Spleen (tissue), 11 donors: ENCODE data around the gene AGBL3. TPM values are rescaled to one million over a fixed set of nuclear protein-coding genes. Genes with fewer than 3 reads are reported as not detected.

Experiments used
- DNase-seq: peaks from one replicate; pipeline ENCODE4 v3.0.0-alpha.2; 2020
- H3K27ac ChIP-seq, 8 donors: fragments of 200-600 bp; sonication (generic) in 7 of 8; 1 replicate in 4 of 8; 2 replicates in 4 of 8; pipeline versions ENCODE4 v1.5.0 to v1.8.0; 2016 to 2021; ENCODE audit warnings: inconsistent platforms in 4 of 8, mild to moderate bottlenecking in 4 of 8, moderate library complexity in 1 of 8
- H3K27me3 ChIP-seq, 7 donors: fragments of 200-600 bp; sonication (generic) in 6 of 7; replicated peaks in 1 of 7; 1 replicate in 4 of 7; 2 replicates in 3 of 7; pipeline versions ENCODE4 v1.5.0 to v1.8.0; 2016 to 2021; ENCODE audit warnings: inconsistent platforms in 3 of 7, mild to moderate bottlenecking in 1 of 7
- H3K36me3 ChIP-seq, 6 donors: fragments of 200-600 bp; sonication (generic) in 5 of 6; 1 replicate in 4 of 6; 2 replicates in 2 of 6; pipeline versions ENCODE4 v1.5.0 to v1.8.0; 2016 to 2021; ENCODE audit warnings: inconsistent platforms in 2 of 6
- H3K4me1 ChIP-seq, 6 donors: fragments of 200-600 bp; sonication (generic) in 5 of 6; 1 replicate in 3 of 6; 2 replicates in 3 of 6; pipeline versions ENCODE4 v1.5.0 to v1.8.0; 2016 to 2021; ENCODE audit warnings: inconsistent platforms in 3 of 6
- H3K4me3 ChIP-seq, 8 donors: fragments of 200-600 bp; sonication (generic) in 7 of 8; 1 replicate in 4 of 8; 2 replicates in 4 of 8; pipeline versions ENCODE4 v1.5.0 to v1.8.0; 2016 to 2021; ENCODE audit warnings: inconsistent platforms in 4 of 8, mild to moderate bottlenecking in 4 of 8, moderate library complexity in 2 of 8
- H3K9me3 ChIP-seq, 8 donors: fragments of 200-600 bp; sonication (generic) in 7 of 8; 1 replicate in 4 of 8; 2 replicates in 4 of 8; pipeline versions ENCODE4 v1.5.0 to v1.8.0; 2016 to 2021; ENCODE audit warnings: inconsistent platforms in 4 of 8
- POLR2A ChIP-seq, 3 donors: fragments of 450-650 bp; IDR thresholded peaks; one replicate each; pipeline ENCODE4 v1.5.1; 2017; ENCODE audit warnings: antibody characterized with exemption in 3 of 3, mild to moderate bottlenecking in 1 of 3
- POLR2AphosphoS5 ChIP-seq, 3 donors: sonication (generic); formaldehyde crosslinking; IDR thresholded peaks; one replicate each; pipeline ENCODE4 v1.5.1; 2017; ENCODE audit warnings: antibody characterized with exemption in 3 of 3
- WGBS, 5 donors: extraction: QIAGEN DNeasy Blood & Tissue Kit in 3 of 5; methylation state at CpG; one replicate each; pipeline versions ENCODE4 v1.1.5 to v1.1.7; 2013 to 2018; 5-methylcytosine and 5-hydroxymethylcytosine counted together
- intact Hi-C: fragments of 100-400 bp; cut with DNase I; formaldehyde crosslinking; loops from one replicate; pipeline ENCODE4 v1.15.0; 2023; ENCODE audit warnings: low total_unique reads
- polyA plus RNA-seq, 3 donors: library from polyadenylated mRNA; stranded (reverse); fragments of 200-250 nt; gene quantifications; one replicate each; pipeline ENCODE4 v1.2.1, GENCODE V29; 2013
- total RNA-seq, 7 donors: library from RNA; depleted of rRNA in 3 of 7; stranded (reverse); fragments of >200 nt in 3 of 7; fragmentation: NEBNext Ultra II Directional in 4 of 7; extraction: Animal tissue kit (Norgen Biotek cat#: 25700) in 4 of 7; gene quantifications; one replicate each; pipeline versions ENCODE4 v1.1.0 to v1.2.1, GENCODE V29; 2016 to 2021
- TF ChIP-seq, protein P1 (sequence below), 11 experiments: fragments of 200-600 bp in 7 of 11; fragments of 450-650 bp in 4 of 11; sonication (generic) in 4 of 11; IDR thresholded peaks in 8 of 11; conservative IDR thresholded peaks in 3 of 11; 1 replicate in 7 of 11; 2 replicates in 4 of 11; pipeline versions ENCODE4 v1.4.0 to v1.8.0; 2016 to 2021; ENCODE audit warnings: antibody characterized with exemption in 11 of 11, inconsistent platforms in 4 of 11, mild to moderate bottlenecking in 1 of 11
- donor health status: healthy with polysubstance abuse.
- donor health status: DM: no; HTN: no; CAD: no; lungs with moderate emphysema.
- donor health status: DM: no; HTN: no; CAD: no.
- donor health status: Bipolar disorder and iron deficiency.
- donor health status: healthy.
- donor health status: DM: no; HTN: no; CAD: no.
- donor health status: DM: yes; HTN: yes; CAD: no.

The AGBL3 gene
- total and polyA plus RNA-seq, 10 donors = 1.2 to 12.9 (median 4.9) TPM

DNA sequence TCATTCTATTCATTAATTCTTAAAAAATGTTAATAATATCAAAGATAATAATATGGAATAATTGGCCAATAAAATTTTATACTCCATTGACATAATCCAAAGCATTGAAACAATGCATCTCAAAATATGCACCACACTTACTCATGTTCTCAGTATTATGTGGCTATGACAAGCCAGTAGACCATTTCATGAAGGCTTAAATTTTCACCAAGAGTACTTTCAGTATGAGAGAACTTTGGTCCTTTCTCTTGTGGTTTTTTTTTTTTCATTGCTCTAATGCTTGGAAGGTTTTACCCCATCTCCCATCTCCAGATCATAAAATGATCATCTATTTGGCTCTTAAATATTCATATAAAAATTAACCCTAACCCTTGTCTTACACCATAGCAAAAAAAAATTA is 116.1 kb downstream of the AGBL3 start:
- Histone ChIP-seq H3K4me1 (no peaks in the 10 kb centered on the region), H3K27ac (no peak overlapping the region), H3K9me3 (peaks cover 0 to 12% (median 0%) of the 10 kb centered on the region in 8 donors), H3K4me3 (no peak overlapping the region), H3K36me3 (no peaks in the 10 kb centered on the region), H3K27me3 (no peaks in the 10 kb centered on the region)
- TF ChIP-seq, protein P1, sequence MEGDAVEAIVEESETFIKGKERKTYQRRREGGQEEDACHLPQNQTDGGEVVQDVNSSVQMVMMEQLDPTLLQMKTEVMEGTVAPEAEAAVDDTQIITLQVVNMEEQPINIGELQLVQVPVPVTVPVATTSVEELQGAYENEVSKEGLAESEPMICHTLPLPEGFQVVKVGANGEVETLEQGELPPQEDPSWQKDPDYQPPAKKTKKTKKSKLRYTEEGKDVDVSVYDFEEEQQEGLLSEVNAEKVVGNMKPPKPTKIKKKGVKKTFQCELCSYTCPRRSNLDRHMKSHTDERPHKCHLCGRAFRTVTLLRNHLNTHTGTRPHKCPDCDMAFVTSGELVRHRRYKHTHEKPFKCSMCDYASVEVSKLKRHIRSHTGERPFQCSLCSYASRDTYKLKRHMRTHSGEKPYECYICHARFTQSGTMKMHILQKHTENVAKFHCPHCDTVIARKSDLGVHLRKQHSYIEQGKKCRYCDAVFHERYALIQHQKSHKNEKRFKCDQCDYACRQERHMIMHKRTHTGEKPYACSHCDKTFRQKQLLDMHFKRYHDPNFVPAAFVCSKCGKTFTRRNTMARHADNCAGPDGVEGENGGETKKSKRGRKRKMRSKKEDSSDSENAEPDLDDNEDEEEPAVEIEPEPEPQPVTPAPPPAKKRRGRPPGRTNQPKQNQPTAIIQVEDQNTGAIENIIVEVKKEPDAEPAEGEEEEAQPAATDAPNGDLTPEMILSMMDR (IDR thresholded peaks at IDR 0.05 in 8 of 11, conservative IDR thresholded peaks at IDR 0.05 in 3 of 11) = no peak
- no peak for TF ChIP-seq POLR2AphosphoS5 (IDR thresholded peaks at IDR 0.05)
- TF ChIP-seq POLR2A (IDR thresholded peaks at IDR 0.05) = no peak
- intact Hi-C loops = no loop called here
- no peak for DNase-seq

DNA sequence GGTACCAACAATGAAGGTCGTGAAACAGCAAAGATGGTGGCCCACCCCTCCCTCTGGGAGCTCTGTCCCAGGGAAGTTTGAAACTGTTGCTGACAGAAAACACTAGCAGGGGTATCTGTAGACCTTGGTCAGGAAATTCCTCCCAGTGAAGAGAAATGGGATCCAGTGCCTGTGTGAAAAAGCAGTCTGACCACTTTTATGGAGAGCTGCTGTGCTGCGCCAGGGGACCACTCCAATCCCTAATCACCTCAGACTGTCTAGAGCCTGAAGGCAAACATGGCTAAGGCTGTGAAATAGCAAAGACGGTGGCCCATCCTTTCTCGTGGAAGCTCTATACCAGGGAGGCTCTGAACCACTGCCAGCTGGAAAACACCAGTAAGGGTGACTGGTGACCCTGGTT is 123.3 kb downstream of the AGBL3 start:
- no peaks in the 10 kb centered on the region for H3K36me3 ChIP-seq
- H3K9me3 ChIP-seq = peaks cover 0 to 12% (median 0%) of the 10 kb centered on the region in 8 donors
- 87 to 98% (median 95%) methylated on average over 4 of the region's 4 CpGs for WGBS, 5 donors
- TF ChIP-seq POLR2A (IDR thresholded peaks at IDR 0.05) (no peak), POLR2AphosphoS5 (IDR thresholded peaks at IDR 0.05) (no peak)
- TF ChIP-seq, protein P1 (IDR thresholded peaks at IDR 0.05 in 8 of 11, conservative IDR thresholded peaks at IDR 0.05 in 3 of 11) = no peak
- no peaks in the 10 kb centered on the region for H3K27me3 ChIP-seq
- H3K4me3 ChIP-seq = no peak overlapping the region
- no peak for DNase-seq
- H3K4me1 ChIP-seq = no peaks in the 10 kb centered on the region
- no peak overlapping the region for H3K27ac ChIP-seq
- intact Hi-C loops = no loop called here

DNA sequence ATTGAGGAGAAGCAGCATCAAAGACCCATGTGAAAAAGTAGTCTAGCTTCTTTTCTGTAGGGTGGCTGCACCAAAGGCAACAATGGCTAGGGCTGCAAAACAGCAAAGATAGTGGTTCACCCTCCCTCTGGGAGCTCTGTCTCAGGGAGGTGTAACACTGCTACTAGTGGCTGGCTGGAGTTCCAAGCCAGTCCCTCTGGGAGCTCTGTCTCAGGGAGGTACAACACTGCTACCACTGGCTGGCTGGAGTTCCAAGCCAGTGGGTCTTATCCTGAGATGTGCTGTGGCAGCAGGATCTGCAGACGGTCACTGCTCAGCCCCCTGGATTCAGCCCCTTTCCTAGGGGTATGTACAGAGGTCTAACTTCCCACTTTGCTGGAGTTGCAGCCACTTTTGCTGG is 123.7 kb downstream of the AGBL3 start:
- Histone ChIP-seq H3K27ac (no peak overlapping the region), H3K4me3 (no peak overlapping the region), H3K9me3 (peaks cover 0 to 11% (median 0%) of the 10 kb centered on the region in 8 donors), H3K4me1 (no peaks in the 10 kb centered on the region), H3K27me3 (no peaks in the 10 kb centered on the region), H3K36me3 (no peaks in the 10 kb centered on the region)
- TF ChIP-seq, protein P1 (IDR thresholded peaks at IDR 0.05 in 8 of 11, conservative IDR thresholded peaks at IDR 0.05 in 3 of 11) = no peak
- no peak for TF ChIP-seq POLR2AphosphoS5 (IDR thresholded peaks at IDR 0.05)
- TF ChIP-seq POLR2A (IDR thresholded peaks at IDR 0.05) = no peak
- intact Hi-C loops = no loop called here
- no peak for DNase-seq
- WGBS, 5 donors = 88 to 100% (median 100%) methylated on average over 1 of the region's 1 CpG

DNA sequence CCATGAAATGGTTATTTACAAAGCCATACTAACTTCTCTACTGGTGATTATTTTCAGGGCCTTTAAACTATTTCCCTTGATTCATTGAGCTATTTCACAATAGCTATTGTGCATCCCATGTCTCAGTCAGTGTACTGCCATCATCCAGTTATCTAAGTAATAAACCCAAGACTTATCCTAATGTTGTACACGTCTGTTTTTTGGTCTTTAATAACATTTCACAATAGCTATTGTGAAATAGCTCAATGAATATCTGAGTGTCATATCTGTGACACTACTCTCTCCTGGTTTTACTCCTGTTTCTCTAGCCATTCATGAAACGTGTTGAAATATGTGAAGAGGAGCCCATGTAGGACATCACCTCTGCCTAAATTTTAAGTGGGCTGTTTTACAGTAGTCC is 125.1 kb downstream of the AGBL3 start:
- no peak for DNase-seq
- Histone ChIP-seq H3K4me1 (no peaks in the 10 kb centered on the region), H3K36me3 (no peaks in the 10 kb centered on the region), H3K9me3 (no peaks in the 10 kb centered on the region), H3K27me3 (no peaks in the 10 kb centered on the region), H3K27ac (no peak overlapping the region), H3K4me3 (no peak overlapping the region)
- WGBS, 5 donors = 51 to 70% (median 62%) methylated on average over 2 of the region's 2 CpGs
- TF ChIP-seq, protein P1 (IDR thresholded peaks at IDR 0.05 in 8 of 11, conservative IDR thresholded peaks at IDR 0.05 in 3 of 11) = no peak
- intact Hi-C loops = no loop called here
